Activated B cell treated with CpG ODN at 0.5 μM for 24 hours (primary cell): ENCODE data around the gene SNRPA. TPM values are rescaled to one million over a fixed set of nuclear protein-coding genes. Genes with fewer than 3 reads are reported as not detected.
"Not testable (repeated sequence)": the region's sequence is repeated elsewhere in the genome, so short reads cannot be mapped to it uniquely, and the experiment has no call there.

Experiments used
- ATAC-seq: fragments of 200-7000 bp; cut with Tn5 transposase; one replicate; pipeline ENCODE4 v1.10.0; 2021; ENCODE audit warnings: low read depth, mild to moderate bottlenecking, moderate library complexity
- CTCF ChIA-PET: fragments of 350-600 bp; sonication (Branson Sonifier 250); formaldehyde crosslinking; loops from one replicate; lab custom pipeline; 2021; ENCODE audit warnings: antibody characterized with exemption; lab: Charles Lee
- POLR2A ChIA-PET: fragments of 350-600 bp; sonication (Branson Sonifier 250); formaldehyde crosslinking; loops from one replicate; lab custom pipeline; 2021; ENCODE audit warnings: antibody characterized with exemption; lab: Charles Lee
- DNase-seq: peaks from one replicate; pipeline ENCODE4 v3.0.0; 2022
- H3K27ac Mint-ChIP-seq: one replicate; pipeline ENCODE4 v1.8.0; 2020; ENCODE audit warnings: mixed read lengths
- H3K27me3 Mint-ChIP-seq: one replicate; pipeline ENCODE4 v1.8.0; 2021; ENCODE audit warnings: mixed read lengths
- H3K36me3 Mint-ChIP-seq: one replicate; pipeline ENCODE4 v1.8.0; 2021; ENCODE audit warnings: low read depth, mixed read lengths
- H3K4me1 Mint-ChIP-seq: one replicate; pipeline ENCODE4 v1.8.0; 2021; ENCODE audit warnings: mixed read lengths
- H3K4me3 Mint-ChIP-seq: one replicate; pipeline ENCODE4 v1.8.0; 2020; ENCODE audit warnings: mild to moderate bottlenecking, mixed read lengths
- H3K9me3 Mint-ChIP-seq: one replicate; pipeline ENCODE4 v1.8.0; 2020; ENCODE audit warnings: mixed read lengths
- intact Hi-C: fragments of 100-400 bp; cut with micrococcal nuclease; formaldehyde crosslinking; loops from one replicate; pipeline ENCODE4 v1.15.1; 2024
- total RNA-seq: library from RNA; stranded (reverse); gene quantifications from 2 replicates; pipeline ENCODE4 v1.2.3, GENCODE V29; 2022
- TF ChIP-seq, protein P1 (sequence below): fragments of 200-600 bp; IDR thresholded peaks from one replicate; pipeline ENCODE4 v1.8.0; 2022; ENCODE audit warnings: antibody characterized with exemption, mild to moderate bottlenecking

The SNRPA gene
- total RNA-seq, 1 donor from 2014 or later, result 138 TPM

DNA sequence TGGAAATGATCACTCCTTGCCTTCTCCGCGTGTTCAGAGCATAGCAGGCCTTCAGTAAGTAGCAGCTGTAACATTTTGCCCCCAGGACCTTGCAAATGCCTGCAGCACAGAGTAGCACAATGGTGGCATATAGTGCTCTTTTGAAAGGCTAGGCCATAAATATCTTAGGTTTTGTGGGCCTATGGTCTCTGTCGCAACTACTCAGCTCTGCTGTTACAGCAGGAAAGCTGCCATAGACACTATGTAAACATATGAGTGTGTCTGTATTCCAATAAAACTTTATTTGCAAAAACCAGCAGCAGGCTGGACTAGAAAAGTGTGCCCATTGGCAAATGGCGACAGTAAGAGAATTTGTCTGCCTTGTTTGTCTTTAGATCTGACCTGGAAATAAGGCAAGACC lies 24.7 kb upstream of the SNRPA start:
- TF ChIP-seq, protein P1, sequence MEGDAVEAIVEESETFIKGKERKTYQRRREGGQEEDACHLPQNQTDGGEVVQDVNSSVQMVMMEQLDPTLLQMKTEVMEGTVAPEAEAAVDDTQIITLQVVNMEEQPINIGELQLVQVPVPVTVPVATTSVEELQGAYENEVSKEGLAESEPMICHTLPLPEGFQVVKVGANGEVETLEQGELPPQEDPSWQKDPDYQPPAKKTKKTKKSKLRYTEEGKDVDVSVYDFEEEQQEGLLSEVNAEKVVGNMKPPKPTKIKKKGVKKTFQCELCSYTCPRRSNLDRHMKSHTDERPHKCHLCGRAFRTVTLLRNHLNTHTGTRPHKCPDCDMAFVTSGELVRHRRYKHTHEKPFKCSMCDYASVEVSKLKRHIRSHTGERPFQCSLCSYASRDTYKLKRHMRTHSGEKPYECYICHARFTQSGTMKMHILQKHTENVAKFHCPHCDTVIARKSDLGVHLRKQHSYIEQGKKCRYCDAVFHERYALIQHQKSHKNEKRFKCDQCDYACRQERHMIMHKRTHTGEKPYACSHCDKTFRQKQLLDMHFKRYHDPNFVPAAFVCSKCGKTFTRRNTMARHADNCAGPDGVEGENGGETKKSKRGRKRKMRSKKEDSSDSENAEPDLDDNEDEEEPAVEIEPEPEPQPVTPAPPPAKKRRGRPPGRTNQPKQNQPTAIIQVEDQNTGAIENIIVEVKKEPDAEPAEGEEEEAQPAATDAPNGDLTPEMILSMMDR, result no peak
- CTCF ChIA-PET, result no interaction called here
- POLR2A ChIA-PET, result interaction anchor here (0.7 kb wide), 1 partner anchor 10 kb away, joined by 3 read pairs; the partner anchor contains the start of genes COQ8B and ITPKC
- intact Hi-C loops, result no loop called here
- Mint-ChIP-seq H3K4me3 (no peak overlapping the region), H3K27ac (no peak overlapping the region), H3K4me1 (peaks cover 11% of the 10 kb centered on the region), H3K9me3 (no peaks in the 10 kb centered on the region), H3K27me3 (no peaks in the 10 kb centered on the region), H3K36me3 (peaks cover 75% of the 10 kb centered on the region)
- ATAC-seq, result no peak
- no peak for DNase-seq

DNA sequence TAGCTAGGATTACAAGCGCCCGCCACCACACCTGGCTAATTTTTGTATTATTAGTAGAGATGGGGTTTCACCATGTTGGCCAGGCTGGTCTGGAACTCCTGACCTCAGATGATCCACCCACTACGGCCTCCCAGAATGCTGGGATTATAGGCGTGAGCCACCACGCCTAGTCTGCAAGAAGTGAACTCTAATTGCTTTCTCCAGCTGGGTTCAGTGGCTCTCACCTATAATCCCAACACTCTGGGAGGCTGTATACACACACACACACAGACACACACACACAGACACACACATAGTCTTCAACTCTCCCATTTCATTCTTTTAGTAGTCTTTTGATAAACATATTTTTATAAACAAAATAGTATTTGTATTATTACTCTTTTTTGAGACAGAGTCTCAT lies 20.9 kb upstream of the SNRPA start:
- CTCF ChIA-PET, DNase-seq, H3K9me3 Mint-ChIP-seq, H3K4me1 Mint-ChIP-seq, H3K27ac Mint-ChIP-seq, intact Hi-C loops, H3K27me3 Mint-ChIP-seq, H3K4me3 Mint-ChIP-seq, ATAC-seq: not testable (repeated sequence)
- H3K36me3 Mint-ChIP-seq, result peaks cover 80% of the 10 kb centered on the region
- POLR2A ChIA-PET, result interaction anchor here (0.5 kb wide), 1 partner anchor 11 kb away, joined by 4 read pairs; no protein-coding TSS in a partner anchor

DNA sequence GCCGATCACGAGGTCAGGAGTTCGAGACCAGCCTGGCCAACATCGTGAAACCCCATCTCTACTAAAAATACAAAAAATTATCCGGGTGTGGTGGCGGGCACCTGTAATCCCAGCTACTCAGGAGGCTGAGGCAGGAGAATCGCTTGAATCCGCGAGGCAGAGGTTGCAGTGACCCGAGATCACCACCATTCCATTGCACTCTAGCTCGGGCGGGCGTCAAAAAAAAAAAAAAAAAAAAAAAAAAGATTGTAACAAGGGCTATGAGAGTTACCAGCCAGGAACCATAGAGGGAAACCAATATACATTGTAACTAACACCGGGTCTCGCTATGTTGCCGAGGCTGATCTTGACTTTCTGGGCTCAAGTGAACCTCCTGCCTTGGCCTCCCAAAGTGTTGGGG lies 18.7 kb upstream of the SNRPA start:
- ATAC-seq, CTCF ChIA-PET: not testable (repeated sequence)
- peaks cover 84% of the 10 kb centered on the region for H3K36me3 Mint-ChIP-seq

GRCh38 chr19:40733149-40733548 lies 17.9 kb upstream of the SNRPA start:
- Mint-ChIP-seq H3K4me3 (no peak overlapping the region), H3K27ac (no peak overlapping the region), H3K4me1 (no peaks in the 10 kb centered on the region), H3K36me3 (peaks cover 81% of the 10 kb centered on the region), H3K9me3 (no peaks in the 10 kb centered on the region), H3K27me3 (no peaks in the 10 kb centered on the region)
- TF ChIP-seq, protein P1, result no peak
- no peak for DNase-seq
- intact Hi-C loops, result no loop called here
- ChIA-PET CTCF (no interaction called here), POLR2A (interaction anchor here (0.6 kb wide), 1 partner anchor 17 kb away, joined by 3 read pairs; the partner anchor contains the start of gene ACTMAP)
- ATAC-seq, result no peak

More for the DNA sequence above, 18.7 kb upstream of the SNRPA start:
- H3K27me3 Mint-ChIP-seq, H3K9me3 Mint-ChIP-seq, intact Hi-C loops, H3K27ac Mint-ChIP-seq, H3K4me3 Mint-ChIP-seq, H3K4me1 Mint-ChIP-seq, DNase-seq: not testable (repeated sequence)
- POLR2A ChIA-PET, result interaction anchor here (0.6 to 0.7 kb wide), 3 partner anchors 13 to 422 kb away, joined by 3 to 4 read pairs (median 3); no protein-coding TSS in a partner anchor

DNA sequence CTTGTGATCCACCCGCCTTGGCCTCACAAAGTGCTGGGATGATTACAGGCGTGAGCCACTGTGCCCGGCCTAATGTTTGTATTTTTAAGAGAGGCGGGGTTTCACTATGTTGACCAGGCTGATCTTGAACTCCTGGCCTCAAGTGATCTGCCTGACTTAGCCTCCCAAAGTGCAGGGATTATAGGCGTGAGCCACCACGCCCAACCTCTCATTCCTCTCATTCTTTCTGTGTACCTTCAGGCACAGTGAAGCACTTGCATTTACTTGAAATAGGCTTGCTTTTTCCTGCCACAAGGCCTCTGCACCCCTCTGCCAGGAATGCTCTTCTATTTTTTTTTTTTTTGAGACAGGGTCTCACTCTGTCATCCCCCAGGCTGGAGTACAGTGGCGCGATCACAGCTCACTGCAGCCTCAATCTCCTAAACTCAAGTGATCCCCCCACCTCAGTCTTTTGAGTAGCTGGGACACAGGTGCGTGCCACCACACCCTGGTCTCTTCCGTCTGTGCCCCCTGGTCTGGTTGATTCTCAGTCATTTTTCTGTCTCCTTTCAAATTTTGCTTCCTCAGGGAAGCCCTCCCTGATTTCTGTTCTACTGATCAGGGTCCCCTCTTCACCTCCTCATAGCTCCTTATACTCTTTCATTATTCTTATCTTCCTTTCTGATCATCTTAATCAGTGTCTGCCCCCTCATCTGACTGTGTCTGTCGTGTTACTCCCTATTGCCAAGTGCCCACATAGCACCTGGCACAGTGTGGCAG lies 15.8 kb upstream of the SNRPA start:
- Mint-ChIP-seq H3K4me3 (no peak overlapping the region), H3K9me3 (no peaks in the 10 kb centered on the region), H3K27me3 (no peaks in the 10 kb centered on the region), H3K4me1 (no peaks in the 10 kb centered on the region), H3K36me3 (peaks cover 84% of the 10 kb centered on the region), H3K27ac (no peak overlapping the region)
- TF ChIP-seq, protein P1, result no peak
- ChIA-PET POLR2A (interaction anchor here (0.7 kb wide), 1 partner anchor 20 kb away, joined by 3 read pairs; no protein-coding TSS in a partner anchor), CTCF (interaction anchor here (1.3 kb wide), 1 partner anchor 72 kb away, joined by 4 read pairs; no protein-coding TSS in a partner anchor)
- ATAC-seq (no peak), DNase-seq (no peak)
- intact Hi-C loops, result no loop called here

DNA sequence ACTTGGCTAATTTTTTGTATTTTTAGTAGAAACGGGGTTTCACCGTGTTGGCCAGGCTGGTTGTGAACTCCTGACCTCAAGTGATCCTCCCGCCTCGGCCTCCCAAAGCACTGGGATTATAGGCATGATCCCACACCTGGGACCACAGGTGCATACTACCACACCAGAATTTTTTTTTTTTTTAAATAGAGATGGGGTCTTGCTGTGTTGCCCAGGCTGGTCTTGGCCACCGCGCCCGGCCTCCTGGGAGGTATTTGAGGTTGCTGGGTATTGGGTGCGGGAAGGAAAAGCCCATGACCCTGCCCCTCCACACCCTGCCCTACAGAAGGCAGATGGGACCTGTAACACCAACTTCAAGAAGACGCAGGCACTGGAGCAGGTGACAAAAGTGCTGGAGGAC lies 14.3 kb upstream of the SNRPA start:
- intact Hi-C loops, result no loop called here
- ChIA-PET POLR2A (no interaction called here), CTCF (no interaction called here)
- TF ChIP-seq, protein P1, result no peak
- no peaks in the 10 kb centered on the region for H3K4me1 Mint-ChIP-seq
- no peak for DNase-seq
- no peak for ATAC-seq
- H3K36me3 Mint-ChIP-seq, result peaks cover 75% of the 10 kb centered on the region
- H3K4me3 Mint-ChIP-seq, result no peak overlapping the region
- no peaks in the 10 kb centered on the region for H3K9me3 Mint-ChIP-seq
- H3K27ac Mint-ChIP-seq, result no peak overlapping the region
- H3K27me3 Mint-ChIP-seq, result no peaks in the 10 kb centered on the region
